Activated naive CD8-positive, alpha-beta T cell treated with anti-CD3 and anti-CD28 coated beads, Interleukin-2, amount 50 U/mL, for 16 hours (primary cell): Measurements from ENCODE around the gene PRDM11.

Source experiments
- DNase-seq: peaks from one replicate; pipeline ENCODE4 v3.0.0-alpha.2; 2020; ENCODE audit warnings: low read depth, low spot score

PRDM11 gene

GRCh38 chr11:45157247-45158209, 11.1 kb downstream of the PRDM11 start:
- DNase-seq = no peak

- DNase-seq = no peak
Measured at GRCh38 chr11:45158210-45158731, 11.8 kb downstream of the PRDM11 start.

DNA sequence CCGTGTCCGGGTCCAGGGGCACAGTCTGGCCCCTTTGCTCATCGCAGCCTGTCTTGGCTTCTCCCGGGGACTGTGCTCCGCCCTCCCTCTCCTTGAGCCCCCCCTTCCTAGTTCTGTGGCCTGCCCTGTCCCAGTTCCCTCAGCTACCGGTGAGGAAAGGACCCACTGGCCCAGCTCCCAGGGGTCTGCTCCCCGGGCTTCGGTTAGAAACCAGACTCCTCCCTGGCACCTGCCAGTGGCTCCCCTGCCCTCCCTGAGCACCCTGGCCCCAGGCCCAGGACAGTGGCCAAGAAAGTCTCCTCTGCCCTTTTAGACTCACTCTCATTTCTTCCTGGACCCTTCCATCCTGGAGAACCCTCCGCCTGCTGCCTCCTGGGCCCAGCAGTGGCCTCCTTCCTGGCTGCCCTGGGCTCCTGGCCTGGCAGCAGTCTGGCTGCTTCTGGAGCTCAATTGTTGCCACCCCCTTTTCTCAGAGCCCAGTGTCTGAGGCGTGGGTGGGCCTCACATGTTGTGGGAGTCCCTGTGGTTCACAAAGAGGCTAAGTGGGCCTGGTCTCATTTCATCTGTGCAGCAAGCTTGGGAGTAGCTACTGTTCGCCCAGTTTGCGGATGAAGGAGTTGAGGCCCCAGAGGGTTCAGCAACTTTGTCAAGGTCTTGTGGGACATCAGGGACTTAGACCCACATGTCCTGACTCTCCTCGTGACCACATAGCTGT, 12.6 kb downstream of the PRDM11 start:
- no peak for DNase-seq

- no peak for DNase-seq
Measured at GRCh38 chr11:45159781-45160365, 13.4 kb downstream of the PRDM11 start.

GRCh38 chr11:45161252-45162063, 15.0 kb downstream of the PRDM11 start:
- no peak for DNase-seq

- no peak for DNase-seq
Measured at GRCh38 chr11:45162064-45162375, 15.6 kb downstream of the PRDM11 start.

DNA sequence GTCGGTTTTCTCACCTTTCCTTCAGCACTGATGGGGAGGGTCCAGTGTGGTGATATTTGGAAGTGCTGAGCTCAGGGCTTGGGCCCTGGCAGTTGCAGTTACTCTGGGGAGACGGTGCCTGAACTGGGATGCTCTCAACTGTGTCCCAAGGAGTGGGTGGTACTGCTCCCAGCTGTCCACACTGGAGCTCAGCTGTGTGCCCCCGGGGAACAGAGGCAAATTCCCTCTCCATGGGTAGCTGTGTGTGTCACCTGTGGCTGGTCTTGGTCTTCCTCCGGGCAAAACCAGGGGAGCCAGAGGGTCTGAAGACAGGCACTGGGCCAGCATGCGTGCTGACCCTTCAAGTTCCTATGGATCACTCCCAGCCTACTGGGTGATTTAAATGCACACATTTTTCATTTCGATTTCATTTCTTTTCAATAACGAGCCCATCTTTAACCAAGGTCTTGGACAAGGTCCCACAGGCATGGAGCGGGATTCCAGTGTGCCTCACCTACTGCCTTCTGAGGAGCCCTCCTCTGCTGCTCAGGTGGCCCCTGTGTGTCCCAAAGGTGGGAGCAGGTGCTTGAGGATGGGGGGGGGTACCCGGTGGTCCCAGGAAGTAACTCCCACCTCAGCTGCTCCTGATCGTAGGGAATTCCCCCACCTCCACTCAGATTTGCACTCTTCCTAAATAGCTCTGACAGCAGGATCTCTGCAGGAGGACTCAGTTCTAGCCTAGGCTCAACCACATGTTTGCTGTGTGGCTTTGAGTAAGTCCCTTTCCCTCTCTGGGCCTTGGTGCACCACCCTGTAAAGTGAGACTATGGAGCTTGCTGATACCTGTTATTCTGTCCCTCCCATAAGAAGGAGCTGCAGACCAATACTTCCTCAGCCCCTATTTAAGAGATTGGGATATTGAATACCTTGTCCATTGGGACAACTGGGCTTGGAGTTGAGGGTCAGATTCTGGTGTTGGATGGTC, 16.8 kb downstream of the PRDM11 start:
- DNase-seq = no peak

DNA sequence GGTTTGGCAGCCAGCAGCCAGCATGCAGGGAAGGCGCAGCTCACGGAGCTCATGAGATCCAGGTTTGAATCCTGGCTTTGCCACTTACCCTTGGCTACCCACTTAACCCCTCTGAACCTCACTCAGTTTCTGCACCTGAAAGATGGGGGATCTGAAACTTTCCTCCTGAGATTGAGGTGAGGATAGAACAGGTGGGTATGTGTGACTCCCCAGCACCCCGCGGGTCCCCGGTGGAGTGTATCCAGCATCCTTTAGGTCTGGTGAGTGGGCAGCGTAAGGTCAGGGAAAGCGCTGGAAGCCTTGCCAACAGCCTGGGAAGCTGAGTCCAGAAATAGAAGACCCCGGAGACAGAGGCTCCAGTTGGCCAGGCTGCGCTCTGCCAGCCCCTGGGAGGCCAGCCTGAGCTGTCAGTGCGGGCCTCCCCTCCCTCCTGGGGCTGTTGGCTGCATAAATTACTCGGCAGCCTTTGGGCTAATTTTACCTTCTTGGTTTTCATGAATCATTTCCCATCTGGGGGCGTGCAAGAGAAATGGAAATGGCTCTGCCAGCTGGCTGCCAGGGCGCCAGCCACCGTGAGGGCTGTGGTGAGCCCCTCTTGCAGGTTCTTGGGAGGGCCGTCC, 17.6 kb downstream of the PRDM11 start:
- no peak for DNase-seq

- no peak for DNase-seq
Measured at GRCh38 chr11:45165386-45165785, 18.9 kb downstream of the PRDM11 start.

DNA sequence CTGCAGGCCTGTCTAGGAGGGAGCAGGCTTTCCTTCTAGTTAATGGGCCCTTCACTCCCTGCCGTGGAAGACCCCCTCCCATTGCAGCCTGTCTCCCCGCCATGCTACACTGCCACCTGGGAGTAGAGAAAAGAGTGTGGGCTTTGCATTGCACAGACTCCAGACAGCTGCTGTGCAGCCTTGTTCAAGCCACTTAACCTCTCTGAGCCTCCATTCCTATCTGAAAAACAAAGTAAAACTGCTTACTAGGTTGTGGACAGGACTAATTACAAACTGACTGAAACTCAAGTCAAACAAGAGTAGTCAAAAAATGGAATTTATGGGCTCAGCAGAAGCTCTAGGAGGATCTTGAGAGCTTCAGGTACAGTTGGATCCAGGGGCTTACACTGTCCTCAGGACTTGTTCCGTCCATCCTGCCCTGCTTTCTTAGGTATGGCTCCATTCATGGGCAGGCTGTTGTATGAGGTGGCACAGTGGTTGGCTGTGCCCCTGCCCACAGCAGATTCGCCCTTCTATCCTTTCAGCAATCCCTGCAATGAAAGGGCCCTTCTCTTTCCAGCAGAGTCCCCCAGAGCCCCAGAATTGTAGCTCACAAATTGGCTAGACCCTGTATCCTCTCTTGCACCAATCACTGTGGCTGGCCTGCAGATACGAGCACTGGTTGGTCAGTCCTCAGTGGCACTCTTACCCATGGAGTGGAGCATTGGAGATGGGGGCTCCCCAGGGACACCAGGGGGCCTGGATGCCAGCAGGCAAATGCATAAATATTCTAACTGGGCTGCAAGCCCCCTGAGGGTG, 19.6 kb downstream of the PRDM11 start:
- DNase-seq = no peak

GRCh38 chr11:45166604-45166897, 20.1 kb downstream of the PRDM11 start:
- DNase-seq = no peak

GRCh38 chr11:45167283-45167682, 20.8 kb downstream of the PRDM11 start:
- no peak for DNase-seq

DNA sequence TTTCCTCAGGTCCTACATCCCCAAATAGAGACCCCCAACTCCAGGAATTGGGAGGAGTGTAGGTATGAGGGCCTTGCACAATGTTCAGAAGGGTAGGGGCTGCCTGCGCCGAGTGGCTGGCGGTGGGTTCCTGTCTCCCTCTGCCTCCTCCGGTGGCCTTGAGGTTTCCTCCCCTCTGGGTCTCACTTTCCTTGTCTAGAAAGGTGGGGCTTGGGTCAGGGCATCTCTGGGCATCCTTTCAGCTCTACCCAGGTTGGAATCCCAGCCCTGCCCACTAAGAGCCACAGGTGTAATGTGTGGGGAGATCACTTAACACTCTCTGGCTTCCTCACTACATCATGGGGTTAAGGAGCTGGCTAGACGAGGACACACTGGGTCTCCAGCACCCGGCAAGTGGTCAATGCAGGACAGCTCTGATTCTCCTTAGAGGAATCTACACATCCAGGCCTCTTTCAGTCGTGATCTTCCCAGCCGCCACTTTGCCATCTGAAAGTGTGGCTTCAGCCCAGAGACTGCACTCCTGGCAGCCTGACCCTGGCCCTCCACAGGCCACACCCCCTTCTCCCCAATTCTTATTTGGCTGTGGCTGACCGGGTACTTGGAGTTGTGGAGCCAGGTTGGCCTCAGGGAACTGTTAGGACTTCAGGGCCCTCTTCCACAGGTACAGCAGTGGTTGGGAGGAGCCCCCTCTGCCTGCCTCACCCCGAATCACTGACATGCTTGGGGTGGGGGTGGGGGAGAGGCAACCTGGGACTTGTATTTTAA, 22.1 kb downstream of the PRDM11 start:
- no peak for DNase-seq

DNA sequence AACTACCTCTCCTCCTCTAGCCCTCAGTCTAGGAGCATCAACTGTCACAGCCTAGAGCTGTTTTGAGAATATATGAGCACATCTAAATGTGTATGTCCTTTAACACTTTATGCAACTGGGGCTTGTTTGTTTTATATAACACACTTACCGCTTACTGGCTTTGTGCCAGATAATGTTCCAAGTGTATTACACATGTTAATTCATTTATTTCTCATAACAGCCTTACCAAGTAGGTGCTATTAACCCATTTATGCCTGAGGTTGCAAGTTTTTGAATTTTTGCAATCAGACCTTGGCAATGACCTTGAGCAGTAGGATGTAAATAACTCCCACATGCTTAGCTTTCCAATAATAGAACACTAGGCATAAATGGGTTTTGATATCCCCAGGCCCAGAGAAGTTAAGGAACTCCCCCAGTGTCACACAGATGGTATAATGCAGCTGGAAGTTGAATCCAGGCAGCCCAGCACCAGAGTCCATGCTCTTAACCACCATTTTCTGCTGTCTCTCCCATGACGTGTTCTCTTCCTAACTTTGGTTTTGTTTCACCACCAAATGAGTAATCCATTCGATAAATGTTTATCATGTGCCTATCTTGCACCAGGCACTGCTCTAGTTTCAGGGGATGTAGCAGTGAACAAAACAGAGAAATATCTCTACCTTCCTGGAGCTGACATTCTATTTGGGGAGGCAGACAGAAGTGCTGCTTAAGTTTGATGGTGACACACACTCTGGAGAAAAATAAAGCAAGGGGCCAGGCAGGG, 23.1 kb downstream of the PRDM11 start:
- DNase-seq = no peak

DNA sequence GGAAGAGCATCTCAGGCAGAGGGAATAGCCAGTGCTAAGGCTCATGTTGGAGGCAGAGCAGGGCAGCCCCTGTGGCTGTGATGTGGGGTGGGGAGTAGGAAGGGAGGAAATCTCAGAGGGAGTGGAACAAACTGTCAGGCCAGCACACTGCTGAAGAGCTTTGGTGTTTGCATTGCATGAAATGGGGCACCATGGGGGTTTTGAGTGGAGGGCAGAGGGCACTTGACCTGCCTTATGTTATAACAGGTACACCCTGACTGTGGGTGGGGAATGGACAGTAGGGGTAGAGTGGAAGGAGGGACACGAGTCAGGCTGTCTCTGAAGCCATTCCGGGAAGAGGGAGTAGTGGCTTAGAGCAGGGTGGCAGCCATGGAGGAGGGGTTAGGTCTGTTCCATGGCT, 24.0 kb downstream of the PRDM11 start:
- DNase-seq = no peak

- DNase-seq = no peak
Measured at GRCh38 chr11:45171550-45171949, 25.1 kb downstream of the PRDM11 start.

DNA sequence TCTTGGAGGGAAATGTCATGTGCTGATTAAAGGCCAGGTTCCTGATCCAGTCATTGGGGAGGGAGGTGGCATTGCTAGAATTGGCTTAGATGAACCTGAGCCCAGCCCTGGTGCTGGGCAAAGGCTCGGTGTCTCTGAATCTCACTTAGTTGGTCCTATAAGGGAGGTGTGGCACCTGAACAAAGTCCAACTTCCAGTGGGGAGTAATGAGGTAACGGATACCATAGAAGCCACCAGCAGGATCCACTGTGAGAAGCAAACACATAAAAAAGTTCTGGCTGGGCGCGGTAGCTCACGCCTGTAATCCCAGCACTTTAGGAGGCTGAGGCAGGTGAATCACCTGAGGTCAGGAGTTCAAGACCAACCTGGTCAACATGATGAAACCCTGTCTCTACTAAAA, 26.6 kb downstream of the PRDM11 start:
- no peak for DNase-seq
